Stimulated activated CD8-positive, alpha-beta memory T cell treated with anti-CD3 and anti-CD28 coated beads, Interleukin-15, amount 100 ng/mL, for 24 hours (primary cell): ENCODE results near the gene RAMP2.
"Not testable (repeated sequence)": the region's sequence is repeated elsewhere in the genome, so short reads cannot be mapped to it uniquely, and the experiment has no call there.

Experiments used
- DNase-seq: peaks from one replicate; pipeline ENCODE4 v3.0.0-alpha.2; 2020; ENCODE audit warnings: low read depth

RAMP2 gene

GRCh38 chr17:42760652-42761581, at the start of gene RAMP2:
Gene RAMP2, plus strand, starts transcription at chr17:42761227. Its CDS starts 35 bp downstream, at chr17:42761262.
- DNase-seq, result no peak

GRCh38 chr17:42720996-42721583, 39.9 kb upstream of the RAMP2 start:
- no peak for DNase-seq

- DNase-seq, result no peak
These were observed 37.4 kb upstream of the RAMP2 start for GRCh38 chr17:42723636-42724035.

GRCh38 chr17:42725143-42725542, 35.9 kb upstream of the RAMP2 start:
- DNase-seq, result no peak

- no peak for DNase-seq
These were observed 20.3 kb upstream of the RAMP2 start for GRCh38 chr17:42740699-42741098.

- not testable (repeated sequence) for DNase-seq
These were observed 18.1 kb upstream of the RAMP2 start for GRCh38 chr17:42742916-42743315.

GRCh38 chr17:42743595-42744282, 17.3 kb upstream of the RAMP2 start:
- DNase-seq, result no peak

GRCh38 chr17:42744283-42744805, 16.7 kb upstream of the RAMP2 start:
- peak; percentile 25 for DNase-seq

- peak; percentile 82 for DNase-seq
These were observed 16.0 kb upstream of the RAMP2 start, which contains the start of gene EZH1 for GRCh38 chr17:42744806-42745617. Gene EZH1, minus strand, starts transcription at chr17:42745040. Its CDS starts 16,099 bp downstream, at chr17:42728941.

- DNase-seq, result no peak
These were observed 12.7 kb upstream of the RAMP2 start for GRCh38 chr17:42748202-42748907.

GRCh38 chr17:42748908-42749798, 11.9 kb upstream of the RAMP2 start:
- DNase-seq, result no peak

GRCh38 chr17:42750739-42751344, 10.2 kb upstream of the RAMP2 start:
- no peak for DNase-seq

- DNase-seq, result no peak
These were observed 9.4 kb upstream of the RAMP2 start for GRCh38 chr17:42751628-42752027.

GRCh38 chr17:42754782-42755181, 6.2 kb upstream of the RAMP2 start:
- no peak for DNase-seq

- no peak for DNase-seq
These were observed 910 bp upstream of the RAMP2 start for GRCh38 chr17:42759982-42760651.

GRCh38 chr17:42761638-42762037, 611 bp downstream of the RAMP2 start:
- DNase-seq, result no peak

- DNase-seq, result no peak
These were observed 5.1 kb downstream of the RAMP2 start for GRCh38 chr17:42766124-42766523.

- no peak for DNase-seq
These were observed 6.5 kb downstream of the RAMP2 start for GRCh38 chr17:42767512-42767911.

GRCh38 chr17:42768006-42768405, 7.0 kb downstream of the RAMP2 start:
- not testable (repeated sequence) for DNase-seq
